Inflammatory macrophage (primary cell): Measurements from ENCODE around the gene CAMKMT.
"Not testable (repeated sequence)": the region's sequence is repeated elsewhere in the genome, so short reads cannot be mapped to it uniquely, and the experiment has no call there.

Experiments
- DNase-seq, 2 donors: peaks; one replicate each; pipeline ENCODE4 v3.0.0-alpha.2; 2020 to 2022

The CAMKMT gene

DNA sequence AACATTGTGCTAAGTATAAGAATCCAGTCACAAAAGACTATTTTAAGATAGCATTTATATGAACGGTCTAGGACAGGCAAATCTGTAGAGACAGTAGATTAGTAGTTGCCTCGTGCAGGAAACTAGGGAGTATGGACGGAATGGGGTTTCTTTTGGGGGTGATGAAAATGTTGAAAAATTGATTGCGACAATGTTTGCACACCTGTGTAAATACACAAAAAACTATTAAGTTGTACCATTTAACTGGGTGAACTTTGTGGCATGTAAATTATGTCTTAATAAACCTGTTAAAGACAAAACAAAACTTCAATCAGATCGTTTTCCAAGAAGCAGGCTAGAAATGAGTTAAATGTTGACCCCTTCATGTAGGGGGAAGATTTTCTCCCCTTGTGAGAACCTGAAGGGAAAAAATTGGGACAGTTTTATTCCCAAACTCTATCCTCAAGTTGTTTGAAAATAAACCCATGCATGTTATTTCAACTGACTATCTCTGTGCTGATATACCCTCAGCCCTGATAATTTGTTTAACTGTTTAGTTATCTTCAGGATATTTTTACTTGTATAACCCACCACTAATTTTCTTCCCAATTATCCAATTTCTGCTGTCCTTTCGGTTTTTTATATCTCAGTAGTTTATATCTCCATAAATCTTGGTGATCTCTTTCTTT lies 87.2 kb downstream of the CAMKMT start:
- DNase-seq, result no peak

DNA sequence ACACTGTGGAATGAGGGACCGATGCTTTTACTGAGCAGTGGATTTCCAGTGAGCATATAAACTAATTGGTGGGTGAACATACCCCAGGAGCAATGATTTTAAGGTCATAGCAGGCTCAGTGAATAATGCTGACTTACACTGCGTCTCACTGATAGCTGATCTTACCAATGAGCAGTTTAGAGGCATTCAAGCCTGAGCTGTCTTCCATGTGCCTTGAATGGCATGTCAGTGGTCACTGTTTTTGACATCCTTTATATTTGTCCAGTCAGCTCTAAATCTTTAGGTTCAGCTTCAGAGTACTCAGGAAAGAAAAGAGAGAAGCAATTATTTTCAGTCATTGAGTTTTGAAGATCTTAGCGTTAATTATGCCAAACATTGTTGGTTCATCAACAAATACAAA lies 88.3 kb downstream of the CAMKMT start:
- DNase-seq, result no peak

DNA sequence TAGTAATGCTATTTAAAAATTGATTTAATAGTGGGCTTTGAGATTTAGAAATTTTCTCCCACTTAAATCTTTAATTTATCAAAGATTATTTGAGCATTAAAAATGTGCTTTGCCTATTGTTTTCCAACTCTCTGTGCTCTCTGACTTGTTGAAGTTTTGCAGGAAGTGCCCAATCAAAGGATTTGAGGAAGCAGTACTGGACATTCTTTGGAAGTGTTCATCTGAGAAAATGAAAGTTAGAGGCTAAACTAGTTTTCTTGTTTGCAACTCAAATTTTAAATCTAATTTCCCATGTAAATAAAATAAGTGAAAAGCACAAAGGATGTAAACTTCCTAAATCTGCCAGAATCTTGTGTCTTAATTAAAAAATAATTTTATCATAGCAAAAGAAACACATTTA lies 89.1 kb downstream of the CAMKMT start:
- DNase-seq, result no peak

DNA sequence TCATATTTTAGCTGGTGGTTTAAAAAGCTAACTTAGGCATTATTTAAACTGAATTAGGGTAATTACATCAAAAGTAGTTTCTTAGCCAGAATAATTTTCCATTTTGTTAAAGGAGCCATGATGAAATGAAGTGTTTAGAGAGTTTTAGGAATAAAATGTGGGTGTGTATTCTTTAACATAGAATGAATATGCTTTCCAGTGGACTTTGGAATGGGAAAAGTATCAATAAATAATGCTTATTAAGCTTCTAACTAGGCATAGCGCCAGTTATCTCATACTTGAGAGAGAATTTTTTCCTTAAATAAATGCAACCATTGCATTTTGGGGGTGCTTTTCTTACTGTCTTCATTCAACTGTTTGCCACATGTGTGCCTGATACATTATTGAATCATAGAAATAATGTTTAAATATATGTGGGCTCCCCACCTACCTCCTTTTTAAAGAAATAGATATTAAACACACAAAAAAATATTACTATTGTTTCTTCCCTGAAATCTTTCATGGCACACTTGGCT lies 90.4 kb downstream of the CAMKMT start:
- no peak for DNase-seq

DNA sequence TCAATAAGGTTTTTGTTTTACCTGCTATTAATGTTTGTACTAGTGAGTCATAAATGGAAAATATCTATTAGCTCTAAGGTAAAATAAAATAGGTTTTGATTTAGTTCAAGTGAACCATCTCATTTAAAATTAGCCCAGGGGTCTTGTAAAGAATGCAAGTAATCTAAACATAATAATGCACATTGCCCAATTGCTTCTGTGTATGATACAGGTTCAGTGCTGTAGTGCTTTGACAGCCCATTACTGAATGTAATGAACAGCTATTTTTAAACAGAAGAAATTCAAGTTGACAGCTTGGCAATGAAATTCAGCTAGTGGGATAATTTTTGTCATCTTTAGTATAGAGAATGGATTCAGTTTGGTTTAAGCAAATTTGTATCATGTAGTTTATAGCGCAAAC lies 91.5 kb downstream of the CAMKMT start:
- DNase-seq, result no peak

DNA sequence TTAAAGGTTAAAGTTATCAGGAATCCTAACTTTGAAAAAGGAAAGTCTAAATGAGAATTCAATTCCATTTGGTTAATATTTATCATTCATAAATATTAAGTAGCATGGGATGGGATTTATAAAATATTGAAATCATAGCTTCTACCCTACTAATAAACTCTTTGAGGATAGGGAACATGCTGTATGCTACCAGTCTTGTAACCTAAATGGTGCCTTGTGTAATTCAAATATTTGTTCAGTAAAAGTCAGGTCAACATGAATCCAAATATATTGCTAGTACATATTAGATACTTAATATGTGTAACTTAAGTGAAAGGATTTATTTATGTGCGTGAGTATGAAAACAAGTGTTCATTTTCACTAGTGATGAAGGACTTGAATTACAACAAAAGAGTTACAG lies 94.1 kb downstream of the CAMKMT start:
- no peak for DNase-seq

DNA sequence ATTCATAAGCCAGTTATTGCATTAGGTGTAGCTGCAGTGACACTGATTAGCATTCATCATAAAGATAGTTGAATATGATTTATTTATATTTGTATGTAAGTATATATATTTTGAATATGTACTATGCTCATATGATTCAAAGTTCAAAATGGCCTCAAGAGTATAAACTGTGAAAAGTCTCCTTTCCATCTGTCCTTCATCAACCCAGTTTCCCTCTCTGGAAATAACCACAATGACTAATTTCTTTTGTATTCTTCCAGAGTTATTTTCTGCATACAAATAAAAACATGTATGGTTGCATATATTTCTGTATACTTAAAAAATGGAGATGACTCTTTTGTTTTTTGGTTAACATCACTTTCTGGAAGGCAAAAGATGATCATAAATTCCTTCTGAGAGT lies 95.2 kb downstream of the CAMKMT start:
- DNase-seq, result no peak

DNA sequence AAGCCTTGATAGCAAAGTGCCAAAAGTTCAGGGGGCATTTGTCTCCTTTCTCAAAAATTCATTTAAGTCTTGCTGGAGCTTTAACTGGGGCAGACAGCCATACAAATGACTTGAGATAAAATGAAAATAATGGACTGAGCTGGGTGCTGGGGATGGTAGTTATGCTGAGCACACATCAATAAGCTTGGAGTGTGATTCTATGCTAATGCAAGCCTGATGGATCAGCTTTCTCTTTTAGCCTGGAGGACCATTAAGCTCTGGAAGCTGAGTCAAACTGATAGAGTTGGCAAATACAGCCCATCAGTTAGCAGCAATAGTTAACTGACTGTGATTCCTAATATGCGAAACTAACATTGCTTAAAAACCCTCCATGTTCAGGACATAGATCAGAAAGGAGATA lies 98.0 kb downstream of the CAMKMT start:
- DNase-seq, result no peak

DNA sequence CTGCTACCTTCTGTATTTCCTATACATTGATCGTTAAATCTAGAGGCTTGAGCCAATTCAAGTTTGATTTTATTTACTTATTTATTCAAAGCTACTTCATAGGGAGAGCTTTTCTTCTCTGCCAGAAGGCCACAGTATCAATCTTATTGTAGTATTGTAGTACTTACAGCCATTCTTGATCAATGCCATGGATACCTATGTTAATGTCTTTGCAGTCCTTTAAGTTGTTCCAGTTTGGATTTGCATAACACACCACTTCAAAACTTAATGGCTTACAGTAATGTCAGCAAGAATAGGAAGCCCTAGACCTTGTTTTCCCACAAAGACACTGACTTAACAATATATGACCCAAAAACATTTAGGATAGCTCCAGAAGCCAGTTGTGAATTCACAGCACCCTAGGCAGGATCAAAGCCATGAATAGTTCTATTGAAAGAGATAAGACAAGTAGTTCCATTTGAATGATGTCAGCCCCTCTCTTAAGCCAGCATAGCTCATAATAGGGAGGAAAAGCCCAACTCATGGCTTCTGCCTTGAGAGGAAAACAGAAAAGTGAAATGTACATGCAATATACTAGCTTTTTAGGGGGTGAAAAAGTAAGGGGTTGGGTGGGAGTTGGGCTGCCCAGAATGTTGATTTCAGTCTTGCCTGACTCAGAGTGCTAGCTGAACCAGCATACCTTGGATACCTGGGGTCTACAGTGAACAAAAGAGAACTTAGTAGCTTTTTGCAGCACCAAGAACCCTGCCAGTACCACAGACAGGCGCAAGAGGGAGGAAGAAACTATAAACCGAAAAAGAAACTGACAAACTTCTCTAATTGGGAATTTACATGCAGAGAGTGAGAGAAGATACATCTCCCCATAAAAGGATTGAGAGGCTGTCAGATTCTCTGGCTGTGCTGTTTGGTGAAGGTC lies 101.4 kb downstream of the CAMKMT start:
- DNase-seq, result no peak

DNA sequence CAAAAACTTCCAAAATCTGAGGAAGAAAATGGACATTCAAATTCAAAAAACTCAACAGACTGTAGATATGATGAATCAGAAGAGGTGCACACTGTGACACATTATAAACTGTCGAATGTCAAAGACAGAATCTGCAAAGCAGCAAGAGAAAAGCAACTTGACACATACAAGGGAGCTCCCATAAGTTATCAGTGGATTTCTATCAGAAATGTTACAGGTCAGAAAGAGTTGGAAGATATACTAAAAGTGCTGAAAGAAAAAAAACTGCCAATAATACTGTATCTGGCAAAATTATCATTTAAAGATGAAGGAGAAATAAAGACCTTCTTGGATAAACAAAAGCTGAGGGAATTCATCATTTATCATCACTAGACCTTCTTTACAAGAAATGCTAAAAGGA lies 102.7 kb downstream of the CAMKMT start:
- DNase-seq, result no peak

DNA sequence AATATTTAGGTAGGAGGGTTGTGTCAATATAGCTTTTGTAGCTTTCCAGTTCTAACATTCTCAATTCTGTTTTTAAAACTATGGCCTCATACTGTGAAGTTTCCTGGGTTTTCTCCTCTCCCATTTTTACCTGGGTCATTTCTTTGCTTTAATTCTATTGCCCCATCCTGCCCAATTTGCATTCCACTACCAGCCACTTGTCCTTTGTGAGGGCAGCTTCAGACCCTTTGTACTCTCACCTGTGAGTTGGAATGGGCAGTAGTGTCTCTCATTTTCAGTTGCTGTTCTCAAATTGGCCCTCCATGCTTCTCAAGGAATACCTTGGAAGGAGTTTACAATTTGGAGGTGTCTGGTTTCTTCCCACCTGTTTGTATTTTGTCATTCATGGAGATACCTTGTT lies 108.4 kb downstream of the CAMKMT start:
- no peak for DNase-seq

DNA sequence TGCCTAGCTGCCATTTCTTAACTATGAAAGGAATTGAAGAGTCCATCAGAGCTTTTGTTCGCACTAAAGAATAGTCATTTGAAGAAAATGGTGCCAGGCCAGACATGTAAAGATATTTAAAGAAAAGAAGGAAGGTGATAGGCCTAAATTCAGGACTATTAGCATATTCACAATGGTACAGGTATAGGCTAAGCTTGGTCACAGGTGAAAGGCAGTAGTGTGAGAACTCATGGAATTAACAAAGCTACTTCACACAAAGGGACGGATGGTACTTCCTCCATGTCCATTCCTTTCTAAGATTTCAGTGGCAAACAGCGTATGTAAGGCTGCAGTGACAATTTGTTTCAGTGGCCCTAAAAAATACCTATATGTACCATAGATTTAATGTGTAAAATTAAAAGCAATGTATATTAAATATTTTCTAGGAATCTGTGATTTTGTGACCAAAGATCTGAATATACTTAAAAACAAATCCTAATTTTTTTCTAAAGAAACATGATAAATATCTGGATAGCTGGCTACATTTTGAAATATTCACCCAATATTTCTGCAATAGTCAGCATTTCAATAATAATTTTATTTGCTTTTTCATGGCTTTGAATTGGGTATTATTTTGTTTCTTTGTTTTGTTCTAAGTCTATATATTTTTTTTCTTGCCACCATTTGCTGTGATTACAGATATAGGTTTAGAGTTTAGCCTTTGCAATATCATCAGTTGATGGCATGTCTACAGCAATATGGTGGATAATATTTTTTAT lies 116.1 kb downstream of the CAMKMT start:
- DNase-seq, result no peak

DNA sequence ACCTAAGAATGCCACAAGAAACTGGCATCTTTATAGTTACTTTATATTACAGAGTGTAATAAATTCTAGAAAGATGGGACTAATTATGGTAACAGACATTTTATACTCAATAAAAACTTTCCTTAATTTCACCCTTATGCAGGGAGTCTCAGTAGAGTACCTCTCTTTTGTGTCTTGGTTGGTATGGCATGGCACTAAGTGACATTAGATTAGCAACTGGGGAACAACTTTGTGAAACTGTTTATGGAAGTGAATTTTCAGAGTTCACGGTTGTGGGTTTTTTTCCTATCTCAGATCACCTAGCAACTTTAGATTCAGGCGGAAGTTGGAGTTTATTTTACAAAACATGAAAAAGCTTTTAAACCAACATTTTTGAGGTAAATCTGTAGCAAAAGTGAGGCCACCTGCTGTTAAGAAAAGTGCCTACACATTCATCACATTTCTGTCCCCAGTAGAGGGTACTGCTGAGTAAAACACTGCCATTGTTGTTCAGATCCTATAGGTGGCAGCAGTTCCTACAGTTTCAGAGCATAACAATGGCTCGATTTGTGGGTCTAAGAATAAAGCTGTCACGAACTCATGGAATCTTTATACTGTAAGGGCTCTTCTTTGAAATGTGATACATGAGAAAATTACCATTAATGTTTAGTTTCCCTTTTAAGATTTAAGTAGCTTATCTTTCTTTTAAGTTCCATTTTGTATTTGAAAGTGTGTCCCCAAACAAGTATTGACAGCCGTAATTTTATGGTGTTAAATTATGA lies 117.6 kb downstream of the CAMKMT start:
- DNase-seq, result peak; percentile 76 to 81

DNA sequence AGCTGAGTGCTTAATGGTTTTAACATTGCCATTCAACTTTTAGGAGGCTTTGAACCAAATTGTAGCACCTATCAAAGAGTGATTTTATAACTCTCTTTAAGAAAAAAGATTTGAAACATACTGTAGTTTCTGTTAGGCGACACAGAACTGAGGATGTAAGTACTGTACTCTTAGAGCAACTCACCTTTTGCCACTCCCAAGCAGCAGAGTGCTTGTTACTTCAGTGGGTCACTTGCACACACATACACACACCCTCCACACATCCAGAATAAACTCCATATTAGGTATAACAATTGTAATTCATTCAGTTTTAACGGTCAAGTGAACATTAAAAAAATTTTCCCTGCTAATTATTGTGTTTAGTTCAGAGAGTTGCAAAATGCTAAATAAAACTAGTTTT lies 118.3 kb downstream of the CAMKMT start:
- no peak for DNase-seq

DNA sequence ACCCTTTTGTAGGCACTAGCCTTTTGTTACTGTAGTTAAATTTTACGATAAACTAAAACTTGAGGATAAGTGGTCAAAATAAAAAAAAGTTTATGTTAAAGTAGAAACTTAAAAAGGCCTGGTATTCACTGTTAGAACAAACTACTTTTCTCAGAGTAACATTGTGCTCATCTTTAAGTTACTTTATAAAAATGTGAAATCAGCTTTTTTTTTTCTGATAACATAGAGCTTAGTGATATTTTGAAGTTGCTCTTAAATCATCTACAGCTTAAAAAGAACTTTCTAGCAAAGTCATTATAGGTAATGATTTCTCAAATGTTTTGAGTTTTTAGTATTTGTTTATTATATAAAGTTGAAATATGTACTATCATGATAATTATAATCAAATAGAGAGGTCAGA lies 125.3 kb downstream of the CAMKMT start:
- DNase-seq, result no peak

DNA sequence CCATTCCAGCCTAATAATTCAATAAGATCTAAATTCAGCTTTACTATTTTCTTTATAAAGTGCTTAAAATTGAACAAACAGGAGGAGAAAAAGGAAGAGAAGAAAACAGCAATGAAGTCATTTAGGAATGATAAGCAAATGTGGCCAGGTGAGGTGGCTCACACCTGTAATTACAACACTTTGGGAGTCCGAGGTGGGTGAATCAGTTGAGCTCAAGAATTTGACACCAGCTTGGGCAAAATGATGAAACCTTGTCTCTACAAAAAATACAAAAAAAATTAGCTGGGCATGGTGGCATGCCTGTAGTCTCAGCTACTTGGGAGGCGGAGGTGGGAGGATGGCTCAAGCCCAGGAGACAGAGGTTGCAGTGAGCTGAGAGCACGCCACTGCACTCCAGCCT lies 129.0 kb downstream of the CAMKMT start:
- no peak for DNase-seq

DNA sequence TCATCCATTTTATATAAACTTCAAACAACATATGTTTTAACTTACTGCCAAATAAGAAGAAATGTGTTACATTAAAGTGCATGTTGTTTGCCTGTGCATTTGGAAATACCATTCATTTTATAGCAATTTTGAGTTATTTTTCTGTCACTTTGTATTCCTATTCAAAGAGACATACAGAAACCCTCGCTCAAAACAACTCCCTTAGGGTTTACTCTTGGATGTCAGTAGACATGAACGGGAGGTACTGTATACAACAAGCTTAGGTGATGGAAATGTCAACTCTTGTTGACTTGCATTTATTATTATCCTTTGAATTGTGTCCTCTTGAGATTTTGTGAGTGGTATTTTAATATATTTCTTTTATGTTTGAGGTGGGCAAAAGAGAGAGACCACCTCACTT lies 132.3 kb downstream of the CAMKMT start:
- no peak for DNase-seq

DNA sequence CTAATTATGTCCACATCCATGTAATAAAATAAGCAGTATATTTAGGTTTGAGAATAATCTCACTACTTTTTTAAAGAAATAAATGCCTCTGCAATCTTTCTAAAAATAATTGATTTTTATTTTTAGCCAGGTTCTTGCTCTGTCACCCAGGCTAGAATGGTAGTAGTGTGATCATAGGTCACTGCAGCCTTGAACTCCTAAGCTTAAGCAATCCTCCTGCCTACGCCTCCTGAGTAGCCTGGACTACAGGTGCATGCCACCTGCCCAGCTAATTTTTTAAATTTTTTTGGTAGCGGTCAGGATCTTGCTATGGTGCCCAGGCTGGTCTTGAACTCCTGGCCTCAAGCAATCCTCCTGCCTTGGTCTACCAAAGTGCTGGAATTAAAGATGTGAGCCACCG lies 133.3 kb downstream of the CAMKMT start:
- no peak for DNase-seq

DNA sequence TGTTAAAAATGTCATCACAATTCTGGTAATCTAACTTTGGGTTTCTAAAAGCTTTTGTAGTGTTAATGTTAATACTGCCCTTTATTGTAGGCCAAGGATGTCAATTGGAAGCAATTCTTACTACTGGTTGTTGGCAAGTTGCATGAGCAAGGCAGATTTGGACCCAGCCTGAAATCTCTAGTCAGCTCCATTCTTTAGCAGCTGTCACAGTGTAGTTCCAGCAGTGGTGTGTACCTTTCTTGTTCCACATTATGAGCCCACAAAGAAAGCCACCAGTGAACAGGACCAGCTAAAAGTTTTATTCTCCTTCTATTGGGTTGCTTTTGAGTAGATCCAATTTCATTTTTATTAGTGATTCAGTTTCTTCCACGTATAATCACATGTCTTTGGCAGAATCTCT lies 133.8 kb downstream of the CAMKMT start:
- DNase-seq, result no peak

DNA sequence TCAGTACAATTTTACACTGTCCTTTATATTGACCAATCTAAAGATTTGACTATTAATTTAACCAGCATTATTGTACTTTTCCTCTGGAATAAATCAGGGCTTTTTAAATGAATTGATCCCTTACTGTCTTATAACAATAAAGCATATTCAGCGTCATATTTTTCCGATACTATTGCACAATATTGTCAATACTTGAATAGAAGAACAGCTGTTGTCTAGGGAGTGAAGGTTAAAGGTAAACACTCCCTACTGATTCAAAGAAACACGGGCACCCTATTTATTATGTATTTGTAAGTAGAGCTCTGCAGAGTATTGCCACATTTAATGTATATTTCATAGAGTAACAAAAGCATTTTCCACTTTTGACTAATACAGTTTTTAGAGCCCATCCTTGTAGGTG lies 134.4 kb downstream of the CAMKMT start:
- DNase-seq, result no peak

DNA sequence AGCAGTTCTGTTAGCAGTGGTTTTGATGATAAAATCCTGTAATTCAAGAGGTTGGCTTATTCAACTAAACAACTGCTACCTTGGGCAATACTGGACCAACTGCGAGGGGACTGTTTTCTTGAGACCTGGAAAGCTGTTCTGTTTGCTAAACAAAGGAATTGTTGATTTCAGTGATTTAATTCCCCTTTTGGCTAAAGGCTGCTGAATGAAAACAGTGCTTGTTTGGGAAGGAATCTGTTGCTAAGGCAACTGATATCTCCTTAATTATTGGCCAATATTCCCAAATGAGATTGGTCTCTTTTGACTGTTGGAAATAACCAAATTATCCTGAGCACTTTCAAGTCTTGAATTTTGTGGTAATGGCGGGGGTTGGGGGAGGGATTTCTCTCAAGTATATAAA lies 136.8 kb downstream of the CAMKMT start:
- DNase-seq, result no peak

DNA sequence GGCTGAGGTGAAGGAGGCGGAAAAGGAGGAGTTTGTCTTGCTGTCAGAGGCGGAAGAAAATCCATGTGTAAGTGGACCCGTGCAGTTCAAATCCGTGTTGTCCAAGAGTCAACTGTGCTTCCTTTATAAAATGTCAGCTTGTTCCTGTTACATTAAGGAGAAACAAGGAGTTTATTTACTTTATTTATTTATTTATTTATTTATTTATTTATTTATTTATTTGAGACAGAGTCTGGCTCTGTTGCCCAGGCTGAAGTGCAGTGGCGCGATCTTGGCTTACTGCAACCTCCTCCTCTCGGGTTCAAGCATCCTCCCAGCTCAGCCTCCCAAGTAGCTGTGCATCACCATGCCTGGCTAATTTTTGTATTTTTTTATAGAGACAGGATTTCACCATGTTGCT lies 143.9 kb downstream of the CAMKMT start:
- not testable (repeated sequence) for DNase-seq

DNA sequence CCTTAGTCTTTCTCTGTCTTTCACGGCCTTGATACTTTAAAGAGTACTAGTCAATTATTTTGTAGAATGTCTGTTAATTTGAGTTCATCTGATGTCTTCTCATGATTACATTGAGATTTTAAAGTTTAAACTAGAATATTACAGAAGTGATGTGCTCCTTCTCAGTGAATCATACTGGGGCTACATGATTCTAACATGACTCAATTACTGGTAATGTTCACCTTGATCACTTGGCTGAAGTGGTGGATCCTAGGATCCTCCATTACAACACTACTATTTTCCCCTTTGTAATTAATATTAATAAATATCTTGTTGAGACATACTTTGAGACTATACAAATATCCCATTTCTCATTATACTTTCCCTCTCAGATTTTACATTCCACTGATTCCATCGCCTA lies 148.5 kb downstream of the CAMKMT start:
- no peak for DNase-seq
